Neural cell (in vitro differentiated cells): Measurements from ENCODE around the gene CCDC69. TPM values are rescaled to one million over a fixed set of nuclear protein-coding genes. Genes with fewer than 3 reads are reported as not detected.

Source experiments
- H2AFZ ChIP-seq: fragments of 200-600, 300-800 bp; sonication (generic), shearing (Covaris generic); 2 replicates; pipeline ENCODE4 v1.6.0; 2014; ENCODE audit warnings: low read depth, mild to moderate bottlenecking, antibody characterized with exemption, low read length, moderate library complexity
- H3F3A ChIP-seq: fragments of 200-600 bp; shearing (Covaris generic); 2 replicates; pipeline ENCODE4 v1.6.1; 2016; ENCODE audit warnings: mild to moderate bottlenecking, moderate library complexity, mixed read lengths, antibody characterized with exemption, low read length; ENCODE audit not compliant: insufficient read depth, poor library complexity, severe bottlenecking
- H3K27ac ChIP-seq: fragments of 200-600, 300-800 bp; sonication (generic), shearing (Covaris generic); 2 replicates; pipeline ENCODE4 v1.5.1; 2014; ENCODE audit warnings: mild to moderate bottlenecking, low read length, moderate library complexity
- H3K27me3 ChIP-seq: fragments of 300-800, 200-600 bp; sonication (generic), shearing (Covaris generic); 2 replicates; pipeline ENCODE4 v1.6.0; 2014; ENCODE audit warnings: mild to moderate bottlenecking, low read depth, low read length, moderate library complexity; ENCODE audit not compliant: insufficient read depth
- H3K36me3 ChIP-seq: fragments of 300-800, 200-600 bp; sonication (generic), shearing (Covaris generic); 2 replicates; pipeline ENCODE4 v1.5.1; 2014; ENCODE audit warnings: mild to moderate bottlenecking, antibody characterized with exemption, low read length, moderate library complexity; ENCODE audit not compliant: insufficient read depth
- H3K4me2 ChIP-seq: fragments of 300-800, 200-600 bp; sonication (generic), shearing (Covaris generic); 2 replicates; pipeline ENCODE4 v1.6.0; 2014; ENCODE audit warnings: mild to moderate bottlenecking, low read length
- H3K4me3 ChIP-seq: fragments of 300-800, 200-600 bp; sonication (generic), shearing (Covaris generic); 2 replicates; pipeline ENCODE4 v1.5.1; 2014; ENCODE audit warnings: mild to moderate bottlenecking, low read length, moderate library complexity
- H3K79me2 ChIP-seq: fragments of 200-600 bp; shearing (Covaris generic); replicated peaks from 2 replicates; pipeline ENCODE4 v1.6.0; 2014; ENCODE audit warnings: mild to moderate bottlenecking, low read length, moderate library complexity; ENCODE audit not compliant: insufficient read depth
- H3K9ac ChIP-seq: fragments of 300-800, 200-600 bp; sonication (generic), shearing (Covaris generic); 2 replicates; pipeline ENCODE4 v1.6.1; 2016; ENCODE audit warnings: mild to moderate bottlenecking, low read length, mixed read lengths
- H3K9me2 ChIP-seq: fragments of 200-600 bp; shearing (Covaris generic); 2 replicates; pipeline ENCODE4 v1.6.1; 2016; ENCODE audit warnings: mild to moderate bottlenecking, low read length, mixed read lengths; ENCODE audit not compliant: insufficient read depth
- H3K9me3 ChIP-seq: fragments of 200-600, 300-800 bp; sonication (generic), shearing (Covaris generic); 2 replicates; pipeline ENCODE4 v1.6.1; 2016; ENCODE audit warnings: mild to moderate bottlenecking, mixed run types, low read length, moderate library complexity, mixed read lengths
- H4K20me1 ChIP-seq: fragments of 200-600 bp; shearing (Covaris generic); 2 replicates; pipeline ENCODE4 v1.6.1; 2016; ENCODE audit warnings: mild to moderate bottlenecking, mixed run types; ENCODE audit not compliant: insufficient read depth
- CTCF ChIP-seq: fragments of 450-650 bp; IDR thresholded peaks from 2 replicates; pipeline ENCODE4 v1.5.1; 2014; ENCODE audit warnings: antibody characterized with exemption, mild to moderate bottlenecking, moderate library complexity; ENCODE audit not compliant: poor library complexity, severe bottlenecking
- EP300 ChIP-seq: fragments of 450-650 bp; conservative IDR thresholded peaks from 2 replicates; pipeline ENCODE4 v1.6.1; 2014; ENCODE audit warnings: antibody characterized with exemption, mild to moderate bottlenecking, moderate library complexity; ENCODE audit not compliant: poor library complexity, severe bottlenecking
- MXI1 ChIP-seq: fragments of 450-650 bp; conservative IDR thresholded peaks from 2 replicates; pipeline ENCODE4 v1.6.1; 2014; ENCODE audit warnings: antibody characterized with exemption, mild to moderate bottlenecking; ENCODE audit not compliant: poor library complexity, severe bottlenecking
- POLR2AphosphoS5 ChIP-seq: IDR thresholded peaks from 2 replicates; pipeline ENCODE4 v1.6.1; 2012
- RAD21 ChIP-seq: fragments of 450-650 bp; conservative IDR thresholded peaks from 2 replicates; pipeline ENCODE4 v1.6.1; 2014; ENCODE audit warnings: antibody characterized with exemption, mild to moderate bottlenecking, moderate library complexity
- SMC3 ChIP-seq: fragments of 450-650 bp; conservative IDR thresholded peaks from 2 replicates; pipeline ENCODE4 v1.6.1; 2014; ENCODE audit warnings: antibody characterized with exemption, mild to moderate bottlenecking, moderate library complexity; ENCODE audit not compliant: poor library complexity
- TAF1 ChIP-seq: IDR thresholded peaks from 2 replicates; pipeline ENCODE4 v1.6.1; 2012; ENCODE audit warnings: low read depth
- polyA plus RNA-seq: library from polyadenylated mRNA; depleted of rRNA; stranded (reverse); fragments of >200 nt; gene quantifications from 2 replicates; pipeline ENCODE4 v1.2.3, GENCODE V29; 2014
- TF ChIP-seq, protein P1 (sequence below): IDR thresholded peaks from 2 replicates; pipeline ENCODE4 v1.6.1; 2012; ENCODE audit warnings: borderline replicate concordance

Gene CCDC69
- polyA plus RNA-seq, 1 donor from 2014 or later, result not detected

GRCh38 chr5:151144275-151144674 is 79.6 kb downstream of the CCDC69 start:
- H3K9me3 ChIP-seq, result no peaks in the 10 kb centered on the region
- H3F3A ChIP-seq, result no peaks in the 10 kb centered on the region
- TF ChIP-seq SMC3 (no peak), CTCF (no peak), RAD21 (no peak), TAF1 (no peak), POLR2AphosphoS5 (no peak)
- TF ChIP-seq, protein P1, sequence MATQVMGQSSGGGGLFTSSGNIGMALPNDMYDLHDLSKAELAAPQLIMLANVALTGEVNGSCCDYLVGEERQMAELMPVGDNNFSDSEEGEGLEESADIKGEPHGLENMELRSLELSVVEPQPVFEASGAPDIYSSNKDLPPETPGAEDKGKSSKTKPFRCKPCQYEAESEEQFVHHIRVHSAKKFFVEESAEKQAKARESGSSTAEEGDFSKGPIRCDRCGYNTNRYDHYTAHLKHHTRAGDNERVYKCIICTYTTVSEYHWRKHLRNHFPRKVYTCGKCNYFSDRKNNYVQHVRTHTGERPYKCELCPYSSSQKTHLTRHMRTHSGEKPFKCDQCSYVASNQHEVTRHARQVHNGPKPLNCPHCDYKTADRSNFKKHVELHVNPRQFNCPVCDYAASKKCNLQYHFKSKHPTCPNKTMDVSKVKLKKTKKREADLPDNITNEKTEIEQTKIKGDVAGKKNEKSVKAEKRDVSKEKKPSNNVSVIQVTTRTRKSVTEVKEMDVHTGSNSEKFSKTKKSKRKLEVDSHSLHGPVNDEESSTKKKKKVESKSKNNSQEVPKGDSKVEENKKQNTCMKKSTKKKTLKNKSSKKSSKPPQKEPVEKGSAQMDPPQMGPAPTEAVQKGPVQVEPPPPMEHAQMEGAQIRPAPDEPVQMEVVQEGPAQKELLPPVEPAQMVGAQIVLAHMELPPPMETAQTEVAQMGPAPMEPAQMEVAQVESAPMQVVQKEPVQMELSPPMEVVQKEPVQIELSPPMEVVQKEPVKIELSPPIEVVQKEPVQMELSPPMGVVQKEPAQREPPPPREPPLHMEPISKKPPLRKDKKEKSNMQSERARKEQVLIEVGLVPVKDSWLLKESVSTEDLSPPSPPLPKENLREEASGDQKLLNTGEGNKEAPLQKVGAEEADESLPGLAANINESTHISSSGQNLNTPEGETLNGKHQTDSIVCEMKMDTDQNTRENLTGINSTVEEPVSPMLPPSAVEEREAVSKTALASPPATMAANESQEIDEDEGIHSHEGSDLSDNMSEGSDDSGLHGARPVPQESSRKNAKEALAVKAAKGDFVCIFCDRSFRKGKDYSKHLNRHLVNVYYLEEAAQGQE, result no peak
- H3K79me2 ChIP-seq, result peaks cover 8% of the 10 kb centered on the region
- no peak overlapping the region for H3K4me2 ChIP-seq
- no peak overlapping the region for H3K9ac ChIP-seq
- H3K4me3 ChIP-seq, result no peak overlapping the region
- H3K9me2 ChIP-seq, result no peaks in the 10 kb centered on the region
- H3K36me3 ChIP-seq, result peaks cover 4% of the 10 kb centered on the region
- no peak overlapping the region for H3K27ac ChIP-seq
- no peak overlapping the region for H2AFZ ChIP-seq
- no peaks in the 10 kb centered on the region for H3K27me3 ChIP-seq
- H4K20me1 ChIP-seq, result no peaks in the 10 kb centered on the region

- Histone ChIP-seq H3K36me3 (peaks cover 4% of the 10 kb centered on the region), H3F3A (no peaks in the 10 kb centered on the region), H4K20me1 (no peaks in the 10 kb centered on the region), H2AFZ (no peak overlapping the region), H3K9me2 (no peaks in the 10 kb centered on the region), H3K9me3 (no peaks in the 10 kb centered on the region), H3K79me2 (peaks cover 8% of the 10 kb centered on the region), H3K27me3 (no peaks in the 10 kb centered on the region), H3K4me3 (no peak overlapping the region), H3K9ac (no peak overlapping the region), H3K4me2 (no peak overlapping the region), H3K27ac (no peak overlapping the region)
- no peak for TF ChIP-seq POLR2AphosphoS5
- TF ChIP-seq, protein P1, result no peak
- no peak for TF ChIP-seq TAF1
- TF ChIP-seq MXI1, result no peak
- no peak for TF ChIP-seq EP300
- TF ChIP-seq RAD21, result no peak
These were observed 80.2 kb downstream of the CCDC69 start for GRCh38 chr5:151143645-151144044.
